LNCAP (cell line): ENCODE results near the gene IZUMO4.

ENCODE experiments used
- TF ChIP-seq, protein P1 (sequence below): fragments of 450-650 bp; IDR thresholded peaks from 2 replicates; pipeline ENCODE4 v1.5.1; 2017; ENCODE audit warnings: mild to moderate bottlenecking

IZUMO4 gene

DNA sequence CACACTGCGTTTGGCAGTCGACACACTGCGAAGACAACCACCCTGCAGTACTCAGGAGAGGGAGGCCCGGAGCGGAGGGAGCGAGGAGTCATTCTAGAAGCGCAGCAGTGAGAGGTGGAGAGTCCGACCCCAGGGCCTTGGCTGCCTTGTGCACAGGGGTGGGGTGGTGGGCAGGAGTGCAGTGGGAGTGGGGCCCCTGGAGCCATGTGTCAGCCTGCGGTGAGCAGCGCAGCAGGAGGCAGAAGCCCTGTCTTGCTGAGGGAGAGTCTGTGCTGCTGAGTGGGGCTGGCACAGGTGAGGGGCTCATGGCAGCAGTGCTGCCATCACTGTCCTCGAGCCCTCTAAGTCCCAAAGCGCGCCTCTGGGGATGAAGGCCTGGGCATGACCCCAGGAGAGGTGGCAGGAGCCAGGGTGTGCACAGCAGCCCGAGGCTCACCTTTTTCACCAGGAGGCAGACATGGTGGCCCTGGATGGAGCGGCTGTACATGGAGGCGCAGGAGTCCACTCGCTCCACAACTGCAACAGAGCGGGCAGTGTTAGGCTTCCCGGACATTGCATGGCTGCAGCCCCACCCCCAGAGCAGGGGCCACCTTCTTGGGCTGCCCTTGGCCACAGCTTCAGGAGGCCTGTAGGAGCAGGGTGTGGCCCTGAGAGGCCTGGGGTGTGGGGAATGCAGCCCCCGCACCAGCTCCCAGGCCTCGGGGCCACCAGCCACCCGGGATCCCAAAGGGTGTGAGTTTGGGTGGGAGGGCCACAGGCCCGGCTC lies 11.7 kb downstream of the IZUMO4 start:
- TF ChIP-seq, protein P1, sequence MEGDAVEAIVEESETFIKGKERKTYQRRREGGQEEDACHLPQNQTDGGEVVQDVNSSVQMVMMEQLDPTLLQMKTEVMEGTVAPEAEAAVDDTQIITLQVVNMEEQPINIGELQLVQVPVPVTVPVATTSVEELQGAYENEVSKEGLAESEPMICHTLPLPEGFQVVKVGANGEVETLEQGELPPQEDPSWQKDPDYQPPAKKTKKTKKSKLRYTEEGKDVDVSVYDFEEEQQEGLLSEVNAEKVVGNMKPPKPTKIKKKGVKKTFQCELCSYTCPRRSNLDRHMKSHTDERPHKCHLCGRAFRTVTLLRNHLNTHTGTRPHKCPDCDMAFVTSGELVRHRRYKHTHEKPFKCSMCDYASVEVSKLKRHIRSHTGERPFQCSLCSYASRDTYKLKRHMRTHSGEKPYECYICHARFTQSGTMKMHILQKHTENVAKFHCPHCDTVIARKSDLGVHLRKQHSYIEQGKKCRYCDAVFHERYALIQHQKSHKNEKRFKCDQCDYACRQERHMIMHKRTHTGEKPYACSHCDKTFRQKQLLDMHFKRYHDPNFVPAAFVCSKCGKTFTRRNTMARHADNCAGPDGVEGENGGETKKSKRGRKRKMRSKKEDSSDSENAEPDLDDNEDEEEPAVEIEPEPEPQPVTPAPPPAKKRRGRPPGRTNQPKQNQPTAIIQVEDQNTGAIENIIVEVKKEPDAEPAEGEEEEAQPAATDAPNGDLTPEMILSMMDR: no peak

DNA sequence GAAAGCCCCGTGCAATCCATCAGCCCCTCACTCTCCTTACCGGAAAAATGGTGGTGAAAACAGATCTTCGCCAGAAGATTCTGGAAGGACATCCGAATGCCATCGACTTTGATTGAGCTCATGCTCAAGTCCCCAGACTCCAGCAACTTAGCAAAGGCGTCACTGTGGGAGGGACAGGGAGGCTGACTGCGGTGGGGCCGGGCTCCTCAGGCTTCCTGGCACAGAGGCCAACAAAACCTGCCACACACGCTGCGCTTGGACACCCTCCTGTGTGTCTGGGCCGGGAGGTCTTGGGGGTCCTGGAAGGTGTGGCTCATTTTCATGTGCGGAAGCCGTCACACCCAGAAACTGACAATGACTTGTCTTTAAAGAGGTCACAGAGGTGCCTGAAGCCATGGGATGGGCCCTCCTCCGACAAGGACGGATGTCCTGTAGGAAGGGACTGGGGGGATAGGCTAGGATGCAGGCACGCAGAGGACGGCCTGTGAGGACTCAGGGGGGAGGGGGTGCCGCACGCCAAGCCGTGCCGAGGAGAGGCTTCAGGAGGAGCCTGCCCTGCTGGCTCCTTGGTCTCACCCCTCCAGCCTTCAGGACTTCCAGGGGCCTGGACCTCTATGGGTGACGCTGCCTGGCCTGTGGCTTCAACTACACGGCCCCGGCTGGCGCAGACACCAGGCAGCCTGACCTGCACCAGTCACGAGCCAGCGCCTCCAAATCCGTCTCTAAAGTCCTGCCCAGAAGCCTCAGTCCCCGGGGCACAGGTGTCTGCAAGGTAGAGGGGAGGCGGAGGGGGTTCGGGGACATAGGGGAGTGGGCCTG lies 12.5 kb downstream of the IZUMO4 start:
- TF ChIP-seq, protein P1: no peak

DNA sequence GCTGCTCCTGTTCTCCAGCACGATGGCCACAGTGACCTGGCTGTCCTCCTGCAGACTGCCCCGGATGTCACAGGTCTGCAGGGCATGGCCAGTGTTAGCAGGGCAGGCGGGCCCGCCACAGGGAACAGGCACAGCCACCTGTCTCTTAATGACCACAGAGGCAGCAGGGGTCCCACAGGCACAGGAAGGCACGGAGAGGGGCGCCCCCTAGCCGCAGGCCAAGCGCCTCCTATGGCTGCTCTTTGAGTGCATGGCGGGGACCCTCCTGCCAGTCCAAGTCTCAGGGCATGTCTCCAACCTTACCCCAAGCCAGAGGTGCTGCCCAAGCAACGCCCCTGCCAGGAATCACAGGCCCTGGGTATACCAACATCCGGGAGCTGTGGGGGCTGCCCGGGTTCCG lies 14.1 kb downstream of the IZUMO4 start:
- TF ChIP-seq, protein P1: no peak

DNA sequence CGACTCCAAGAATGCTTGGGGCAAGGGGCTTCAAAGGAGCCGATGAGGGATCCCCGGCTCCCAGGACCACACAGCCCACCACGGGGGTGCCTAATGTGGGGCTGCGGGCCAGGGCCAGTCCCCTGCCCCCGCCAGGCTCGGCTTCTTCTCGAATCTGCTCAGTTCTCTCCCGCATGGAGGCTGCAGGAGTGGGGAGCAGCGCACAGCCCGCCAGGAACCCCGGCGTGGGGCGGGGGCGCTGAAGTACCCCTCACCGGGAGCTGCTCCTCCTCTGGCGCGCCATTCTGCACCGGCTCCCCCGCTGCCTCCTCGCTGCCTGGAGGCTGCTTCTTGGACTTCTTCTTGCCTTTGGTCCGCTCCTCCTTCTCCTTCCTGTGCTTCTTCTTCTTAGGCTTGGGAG lies 14.7 kb downstream of the IZUMO4 start:
- TF ChIP-seq, protein P1: no peak

DNA sequence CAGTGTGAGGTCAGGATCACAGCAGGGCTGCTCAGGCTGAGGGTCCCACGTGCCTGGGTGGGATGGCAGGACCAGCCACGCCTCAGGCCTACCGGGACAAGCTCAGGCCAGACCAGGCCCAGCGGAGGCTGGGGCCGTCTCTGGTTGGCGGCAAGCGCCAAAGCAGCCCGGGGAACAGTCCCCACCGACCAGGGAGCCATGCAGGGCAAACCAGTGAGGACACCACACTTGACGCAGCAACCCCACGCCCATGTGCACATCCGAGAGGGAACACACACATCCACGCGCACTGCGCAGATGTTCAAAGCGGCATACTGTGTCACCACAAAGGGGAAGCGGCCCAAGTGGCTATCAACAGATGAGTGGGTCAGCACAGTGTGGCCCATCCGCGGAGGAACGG lies 15.2 kb downstream of the IZUMO4 start:
- TF ChIP-seq, protein P1: no peak

DNA sequence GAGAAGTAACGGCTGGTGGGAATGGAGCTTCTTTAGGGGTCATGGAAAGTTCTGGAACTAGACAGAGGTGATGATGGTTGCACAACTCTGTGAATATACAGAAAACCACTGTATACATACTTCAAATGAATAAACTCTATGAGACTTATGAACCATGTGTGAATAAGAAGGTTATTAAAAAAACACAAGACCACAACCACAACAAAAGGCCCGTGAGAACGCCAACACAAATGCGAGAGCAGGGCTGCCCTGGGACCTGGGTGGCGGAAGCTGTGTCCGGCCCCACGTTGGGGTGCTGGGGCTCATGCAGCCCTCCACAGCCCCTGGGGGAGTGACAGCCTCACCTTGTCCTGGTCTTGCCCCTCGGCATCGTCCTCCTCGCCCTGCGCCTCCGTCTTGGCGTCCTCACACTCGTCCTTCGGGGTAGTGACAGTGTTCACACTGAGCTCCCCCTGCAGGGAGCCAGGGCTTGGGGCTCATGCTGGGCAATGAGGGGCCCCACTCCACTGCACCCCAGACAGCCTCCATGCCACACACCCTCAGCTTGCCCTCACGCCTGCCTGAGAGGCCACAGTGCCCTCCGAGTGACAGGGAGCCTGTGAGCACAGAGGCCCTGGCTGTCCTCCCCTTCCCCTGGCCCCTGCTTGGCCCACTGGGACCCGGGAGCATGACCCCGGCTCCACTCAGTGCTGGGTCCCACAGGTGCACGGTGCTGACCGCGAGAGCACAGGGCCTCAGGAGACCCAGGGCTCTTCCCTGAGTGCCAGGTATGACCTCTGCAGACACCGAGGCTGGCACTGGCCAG lies 16.0 kb downstream of the IZUMO4 start:
- TF ChIP-seq, protein P1: no peak

DNA sequence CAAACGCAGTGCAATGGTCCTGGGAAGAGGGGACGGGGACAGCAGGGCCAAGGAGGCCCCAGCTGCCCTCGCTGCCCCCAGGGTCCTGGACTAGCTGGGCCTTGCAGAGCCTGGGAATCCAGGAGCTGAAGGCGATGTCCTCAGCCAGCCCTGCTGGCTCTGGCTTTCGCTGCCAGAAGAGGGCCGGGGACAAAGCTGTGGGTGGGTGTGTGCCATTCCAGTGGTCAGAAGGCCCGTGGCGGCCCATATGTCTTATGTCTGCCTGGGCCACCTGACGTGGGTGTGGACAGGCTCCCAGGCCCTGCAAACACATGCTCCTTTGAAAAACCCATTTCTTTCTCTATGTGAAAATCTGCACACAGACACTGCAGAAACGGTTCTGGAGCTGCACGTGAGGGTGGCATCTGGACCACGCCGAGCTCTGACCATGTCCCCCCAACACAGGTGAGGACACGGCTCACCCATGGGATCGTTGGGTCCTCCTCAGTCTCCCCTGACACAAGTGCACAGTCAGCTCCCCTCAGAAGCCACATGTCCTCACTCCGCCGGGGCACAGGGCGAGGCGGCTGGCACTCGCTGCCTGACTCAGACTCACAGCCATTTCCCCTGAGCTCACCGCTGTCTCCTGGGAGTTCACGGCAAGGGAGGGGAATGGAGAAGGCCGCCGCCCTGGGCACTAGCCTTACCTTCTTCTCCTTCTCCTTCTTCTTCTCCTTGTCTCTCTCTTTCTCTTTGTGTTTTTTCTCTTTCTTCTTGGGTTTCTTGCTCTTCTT lies 16.9 kb downstream of the IZUMO4 start:
- TF ChIP-seq, protein P1: no peak
